Stimulated activated memory B cell treated with anti-CD40 and anti-IgM and Interleukin-4, amounts not matched to agents 10 μg/mL and 1 μg/mL and 100 μg/mL, for 72 hours (primary cell): Measurements from ENCODE around the gene KCNN3.
A peak's percentile ranks its signal among the peaks of the same experiment; 100 is the strongest.

ENCODE experiments used
- ATAC-seq: fragments of 150-1000 bp; cut with Tn5 transposase; 2 replicates; pipeline ENCODE4 v1.10.0; 2021
- H3K27ac Mint-ChIP-seq: one replicate; pipeline ENCODE4 v1.8.0; 2022; ENCODE audit warnings: mild to moderate bottlenecking, mixed read lengths
- H3K27me3 Mint-ChIP-seq: one replicate; pipeline ENCODE4 v1.8.0; 2022; ENCODE audit warnings: mixed read lengths
- H3K36me3 Mint-ChIP-seq: one replicate; pipeline ENCODE4 v1.8.0; 2022; ENCODE audit warnings: mixed read lengths
- H3K4me1 Mint-ChIP-seq: one replicate; pipeline ENCODE4 v1.8.0; 2022; ENCODE audit warnings: mixed read lengths
- H3K4me3 Mint-ChIP-seq: one replicate; pipeline ENCODE4 v1.8.0; 2022; ENCODE audit warnings: mild to moderate bottlenecking, moderate library complexity, mixed read lengths
- H3K9me3 Mint-ChIP-seq: one replicate; pipeline ENCODE4 v1.8.0; 2022; ENCODE audit warnings: mixed read lengths

The KCNN3 gene

DNA sequence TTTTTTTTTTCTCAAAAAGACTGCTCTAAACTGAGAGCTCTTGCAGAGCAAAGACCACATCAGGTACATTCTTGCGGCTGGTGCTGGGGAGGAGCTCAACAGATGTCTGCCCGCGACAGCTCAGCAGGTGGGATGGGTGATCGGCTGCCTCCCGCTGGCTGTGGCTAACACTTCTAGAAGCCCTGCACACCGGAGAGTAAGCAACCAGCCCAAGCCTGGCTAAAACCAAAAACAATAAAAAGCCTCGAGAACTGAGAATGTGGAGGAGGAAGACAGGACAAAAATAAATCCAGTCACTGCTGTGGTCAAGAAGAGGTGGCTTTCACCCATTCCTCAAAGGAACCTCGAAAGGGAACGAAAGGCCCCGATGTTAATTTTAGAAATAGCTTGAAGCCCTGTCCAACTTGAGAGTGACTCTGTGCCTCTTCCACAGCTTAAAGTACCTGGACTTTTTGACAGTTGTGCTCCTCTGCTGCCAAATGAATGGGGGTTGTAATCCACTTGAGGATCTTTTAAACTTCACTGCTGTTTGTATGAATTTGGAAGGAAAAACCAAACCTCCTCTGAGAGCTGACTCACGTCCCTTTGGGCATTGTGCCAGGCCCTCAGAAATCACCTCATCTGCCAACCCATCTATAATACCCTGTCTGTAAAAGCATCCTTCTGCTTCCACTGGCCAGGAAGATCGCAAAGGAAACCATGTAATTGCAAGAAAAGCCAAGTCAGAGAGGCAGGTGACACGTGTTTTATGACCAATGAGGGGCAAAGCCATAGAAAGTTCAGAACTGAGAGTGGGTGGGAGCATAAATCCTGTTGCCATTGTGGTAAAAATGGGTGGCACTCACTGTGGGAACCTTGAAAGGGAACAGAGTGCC is 78.6 kb downstream of the KCNN3 start:
- Mint-ChIP-seq H3K27ac (peak overlapping the region; percentile 47), H3K4me1 (peaks cover 16% of the 10 kb centered on the region), H3K27me3 (peaks cover 35% of the 10 kb centered on the region), H3K9me3 (no peaks in the 10 kb centered on the region), H3K4me3 (peak overlapping the region; percentile 6), H3K36me3 (no peaks in the 10 kb centered on the region)
- ATAC-seq: peak; percentile 85

DNA sequence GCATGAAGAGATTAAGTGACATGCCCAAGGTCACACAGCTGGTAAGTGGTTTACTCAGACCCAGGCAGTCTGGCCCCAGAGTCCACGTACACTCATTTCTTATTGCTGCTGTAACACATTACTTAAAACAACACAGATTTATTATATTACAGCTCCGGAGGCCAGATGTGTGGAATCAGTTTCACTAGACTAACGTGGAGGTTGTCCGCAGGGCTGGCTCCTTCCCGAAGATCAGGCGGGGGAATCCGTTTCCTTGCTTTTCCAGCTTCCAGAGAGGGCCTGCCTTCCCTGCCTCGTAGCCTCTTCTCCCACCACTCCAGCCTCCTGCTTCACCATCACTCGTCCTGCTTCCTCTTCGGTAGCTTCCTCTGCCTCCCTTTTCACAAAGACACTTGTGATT is 81.2 kb downstream of the KCNN3 start:
- Mint-ChIP-seq H3K27ac (no peak overlapping the region), H3K27me3 (peaks cover 35% of the 10 kb centered on the region), H3K9me3 (no peaks in the 10 kb centered on the region), H3K36me3 (no peaks in the 10 kb centered on the region), H3K4me1 (peaks cover 21% of the 10 kb centered on the region), H3K4me3 (no peak overlapping the region)
- ATAC-seq: no peak

DNA sequence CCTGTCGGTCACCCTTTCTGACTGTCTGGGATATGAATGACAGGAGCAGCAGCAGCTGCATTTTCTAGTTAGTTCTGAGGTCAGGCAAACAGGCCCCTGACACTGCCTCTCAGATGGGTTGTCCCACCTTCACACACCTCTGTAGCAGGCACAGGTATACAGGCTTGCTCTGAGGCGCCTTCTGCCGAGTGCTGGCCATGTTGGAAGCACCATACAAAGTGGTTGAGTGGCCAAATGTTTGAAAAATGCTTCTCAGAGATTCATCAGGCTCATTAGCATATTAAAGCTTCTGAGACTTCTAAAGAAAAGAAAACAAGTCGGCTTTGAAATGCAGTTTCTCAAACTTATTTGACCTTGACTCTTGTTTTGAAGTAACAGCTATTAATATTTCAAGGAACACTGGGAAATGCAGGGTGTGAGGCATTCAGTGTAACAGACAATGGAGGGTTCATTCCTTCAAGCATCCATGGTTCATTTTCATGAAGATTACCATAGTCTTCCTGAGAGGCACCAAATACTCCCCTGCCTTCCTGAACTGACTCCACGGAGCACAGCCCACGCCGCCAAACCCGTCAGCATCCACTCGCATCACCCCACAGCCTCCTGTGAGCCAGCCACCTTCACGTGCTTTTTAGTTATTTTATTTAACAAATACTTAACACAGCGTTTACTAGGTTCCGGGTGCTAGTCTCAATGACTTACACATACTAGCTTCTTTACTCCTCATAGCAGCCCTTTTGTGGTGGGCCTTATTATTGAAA is 81.8 kb downstream of the KCNN3 start:
- ATAC-seq: no peak
- H3K36me3 Mint-ChIP-seq: no peaks in the 10 kb centered on the region
- H3K27me3 Mint-ChIP-seq: peaks cover 35% of the 10 kb centered on the region
- H3K4me1 Mint-ChIP-seq: peaks cover 21% of the 10 kb centered on the region
- no peak overlapping the region for H3K27ac Mint-ChIP-seq
- H3K4me3 Mint-ChIP-seq: no peak overlapping the region
- no peaks in the 10 kb centered on the region for H3K9me3 Mint-ChIP-seq

DNA sequence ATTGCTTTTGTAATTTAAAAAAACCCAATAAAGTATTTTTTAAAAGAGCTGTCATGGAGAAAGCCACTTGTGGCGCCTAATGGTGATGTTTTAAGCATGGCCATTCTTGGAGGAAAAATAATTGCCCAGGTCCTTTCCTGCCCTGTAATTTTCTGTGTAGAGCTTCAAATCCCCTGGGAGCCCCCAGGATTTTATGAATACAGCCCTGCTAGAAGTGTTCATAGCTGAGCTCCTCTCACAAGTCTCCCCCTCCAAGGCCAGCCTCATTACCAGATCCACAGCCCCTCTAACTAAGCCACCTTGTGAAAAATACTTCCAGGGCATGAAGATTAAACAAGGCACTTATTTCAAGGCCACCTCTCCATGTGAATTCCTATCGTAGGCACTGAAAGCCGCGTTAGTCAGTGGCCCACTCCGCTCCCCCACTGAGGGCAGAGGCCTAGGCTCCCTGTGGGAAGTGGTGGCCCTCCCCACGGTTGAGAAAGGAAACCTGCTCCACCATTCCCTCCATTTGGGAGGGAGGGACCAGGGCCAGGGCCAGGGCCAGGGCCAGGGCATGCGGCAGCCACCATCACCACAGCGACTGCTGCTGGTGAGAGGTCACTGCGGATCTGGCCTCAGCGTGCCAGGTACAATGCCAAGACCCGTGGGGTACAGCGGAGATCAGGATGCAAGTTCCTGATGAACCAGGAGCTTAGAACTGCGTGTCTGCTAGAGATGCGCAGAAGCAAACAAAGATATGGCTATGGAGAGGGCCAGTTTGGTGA is 83.1 kb downstream of the KCNN3 start:
- Mint-ChIP-seq H3K27me3 (peaks cover 34% of the 10 kb centered on the region), H3K9me3 (no peaks in the 10 kb centered on the region), H3K36me3 (no peaks in the 10 kb centered on the region), H3K27ac (no peak overlapping the region), H3K4me3 (no peak overlapping the region), H3K4me1 (peaks cover 16% of the 10 kb centered on the region)
- no peak for ATAC-seq

DNA sequence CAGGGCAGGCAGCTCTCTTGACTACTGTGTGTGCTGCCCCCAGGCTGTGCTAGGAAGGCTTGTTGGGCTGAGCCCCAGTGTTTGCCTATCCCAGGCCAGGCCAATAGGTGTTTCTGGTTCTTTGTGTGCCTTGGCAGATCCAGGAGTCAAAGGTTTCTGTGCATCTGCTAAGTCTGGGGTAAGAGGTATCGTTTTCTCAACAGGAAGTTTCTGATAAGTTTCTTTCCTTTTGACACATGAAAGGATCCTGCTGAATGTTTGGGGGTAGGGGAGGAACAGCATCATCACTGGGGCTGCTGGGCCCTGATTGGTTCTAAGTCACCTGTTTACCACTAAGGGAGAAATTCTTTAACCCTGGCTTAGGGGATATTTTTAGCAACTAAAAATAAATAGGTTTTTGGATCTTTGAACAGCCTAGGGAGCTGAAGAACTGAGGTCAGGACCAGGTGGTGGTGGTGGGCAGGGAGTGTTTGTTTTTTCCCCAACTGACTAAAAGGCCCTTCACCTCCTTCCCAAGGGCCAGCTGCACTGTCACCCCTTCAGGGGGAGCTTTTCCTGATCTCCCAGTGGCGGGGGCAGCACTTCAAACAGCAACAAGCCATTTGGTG is 85.1 kb downstream of the KCNN3 start:
- Mint-ChIP-seq H3K4me1 (peaks cover 5% of the 10 kb centered on the region), H3K27me3 (peaks cover 14% of the 10 kb centered on the region), H3K36me3 (no peaks in the 10 kb centered on the region), H3K4me3 (no peak overlapping the region), H3K27ac (no peak overlapping the region), H3K9me3 (no peaks in the 10 kb centered on the region)
- peak; percentile 58 for ATAC-seq

DNA sequence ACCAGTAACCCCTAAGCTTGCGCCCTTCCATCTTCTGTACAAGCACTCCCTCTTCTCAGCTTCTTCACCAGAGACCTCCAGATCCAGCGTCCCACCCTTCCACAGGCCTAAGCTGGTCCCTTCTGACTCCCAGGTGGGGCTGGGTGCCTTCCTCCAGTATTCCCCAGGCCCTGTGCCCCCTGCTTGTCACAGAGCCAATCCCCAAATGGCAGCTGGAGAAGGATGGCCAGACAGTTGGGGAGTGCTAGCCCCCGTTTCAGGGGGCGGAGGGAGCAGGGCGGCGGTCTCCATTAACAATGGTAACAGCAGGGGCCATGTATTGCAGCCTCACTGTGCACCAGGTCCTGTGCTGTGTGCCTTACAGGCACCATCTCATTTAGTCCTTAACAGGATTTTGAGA is 85.7 kb downstream of the KCNN3 start:
- Mint-ChIP-seq H3K4me1 (peaks cover 5% of the 10 kb centered on the region), H3K36me3 (no peaks in the 10 kb centered on the region), H3K9me3 (no peaks in the 10 kb centered on the region), H3K27me3 (peaks cover 8% of the 10 kb centered on the region), H3K27ac (no peak overlapping the region), H3K4me3 (no peak overlapping the region)
- peak; percentile 18 for ATAC-seq

DNA sequence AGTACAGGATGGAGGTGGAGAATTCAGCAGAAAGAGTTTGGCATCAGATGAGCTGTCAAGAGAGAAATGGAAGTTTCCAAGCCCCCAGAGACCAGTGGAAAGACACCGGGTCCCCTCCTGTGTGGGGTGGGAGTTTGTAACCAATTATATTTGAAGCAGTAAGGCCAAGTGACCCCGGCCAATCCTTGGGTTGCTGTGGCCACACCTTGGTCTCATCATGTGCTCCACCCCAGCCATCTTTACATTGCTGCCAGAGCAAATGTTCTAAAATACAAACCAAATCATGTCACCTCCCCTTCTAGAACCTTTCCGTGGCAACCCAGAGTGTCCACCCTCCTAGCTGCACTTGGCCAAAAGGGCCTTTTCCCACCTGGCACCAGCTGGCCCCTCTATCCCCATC is 86.1 kb downstream of the KCNN3 start:
- Mint-ChIP-seq H3K27me3 (peaks cover 4% of the 10 kb centered on the region), H3K4me3 (no peak overlapping the region), H3K36me3 (no peaks in the 10 kb centered on the region), H3K4me1 (peaks cover 5% of the 10 kb centered on the region), H3K9me3 (no peaks in the 10 kb centered on the region), H3K27ac (no peak overlapping the region)
- no peak for ATAC-seq

DNA sequence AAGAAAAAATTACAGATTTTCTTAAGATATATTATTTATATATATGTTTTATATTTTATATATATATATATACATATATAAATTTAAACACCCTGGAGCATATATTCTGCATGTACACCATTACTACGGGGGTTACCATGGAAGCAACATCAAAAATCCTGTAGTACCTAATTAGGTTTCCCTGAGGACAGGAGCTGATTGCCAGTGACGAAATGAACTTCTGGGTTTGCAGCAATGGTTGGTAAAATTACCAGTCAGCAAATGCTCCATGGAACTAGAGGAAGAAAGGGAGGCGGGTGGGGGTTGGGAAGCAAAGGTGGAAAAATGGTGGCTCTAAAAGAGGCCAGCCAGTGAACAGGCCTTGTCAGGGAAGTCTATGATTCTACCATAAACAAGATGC is 89.5 kb downstream of the KCNN3 start:
- Mint-ChIP-seq H3K9me3 (no peaks in the 10 kb centered on the region), H3K27me3 (no peaks in the 10 kb centered on the region), H3K4me1 (peaks cover 5% of the 10 kb centered on the region), H3K27ac (no peak overlapping the region), H3K4me3 (no peak overlapping the region), H3K36me3 (no peaks in the 10 kb centered on the region)
- no peak for ATAC-seq

DNA sequence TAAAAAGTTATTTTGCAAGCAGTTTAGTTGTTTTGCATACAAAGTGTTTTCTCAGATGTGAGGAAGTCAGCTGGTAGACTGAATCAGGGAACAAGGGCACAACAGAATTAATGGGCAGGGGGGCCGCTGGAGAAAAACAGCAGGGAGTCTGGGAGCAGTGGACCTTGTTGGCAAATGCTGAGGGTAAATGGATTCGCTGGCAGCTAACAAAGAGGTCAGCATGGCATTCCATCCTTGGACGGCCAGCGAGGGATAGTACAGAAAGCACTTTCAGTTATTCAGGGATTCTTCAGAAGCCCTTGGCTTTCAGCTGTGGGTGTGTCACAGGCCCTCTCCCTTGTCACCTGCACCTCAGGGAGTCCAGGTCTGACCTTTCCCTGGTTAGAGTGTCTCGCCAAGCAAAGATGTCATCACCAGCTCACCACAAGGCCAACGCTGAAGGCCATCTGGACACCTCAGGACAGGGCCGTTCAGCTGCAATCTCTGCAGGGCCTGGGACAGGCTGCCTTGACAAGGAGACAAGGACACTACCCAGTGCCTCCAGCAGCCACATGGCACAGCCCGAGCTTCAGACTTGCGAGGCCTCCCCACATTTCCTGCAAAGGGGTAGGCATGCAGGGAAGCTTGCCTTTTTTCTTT is 90.4 kb downstream of the KCNN3 start:
- Mint-ChIP-seq H3K9me3 (no peaks in the 10 kb centered on the region), H3K4me1 (peaks cover under 1% of the 10 kb centered on the region), H3K36me3 (no peaks in the 10 kb centered on the region), H3K4me3 (no peak overlapping the region), H3K27ac (no peak overlapping the region), H3K27me3 (no peaks in the 10 kb centered on the region)
- no peak for ATAC-seq

DNA sequence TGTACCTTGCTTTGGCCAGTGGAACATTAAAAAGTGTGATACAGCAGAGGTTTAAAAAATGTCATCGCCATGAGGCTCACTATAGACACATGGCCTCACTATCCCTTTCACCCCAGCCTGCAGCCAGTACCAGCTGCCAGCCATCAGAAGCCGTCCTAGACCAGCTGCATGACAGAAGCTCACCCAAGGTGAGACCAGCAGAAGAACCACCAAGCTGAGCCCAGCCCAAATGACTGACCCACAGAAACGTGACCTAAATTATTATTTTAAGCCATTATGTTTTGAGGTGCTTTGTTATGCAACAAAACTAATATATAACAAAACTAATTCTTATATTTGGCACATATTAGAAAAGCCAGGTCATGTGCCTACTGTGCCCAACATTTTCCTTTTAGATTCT is 91.1 kb downstream of the KCNN3 start:
- no peaks in the 10 kb centered on the region for H3K4me1 Mint-ChIP-seq
- no peaks in the 10 kb centered on the region for H3K36me3 Mint-ChIP-seq
- H3K9me3 Mint-ChIP-seq: no peaks in the 10 kb centered on the region
- no peak overlapping the region for H3K4me3 Mint-ChIP-seq
- no peak for ATAC-seq
- no peak overlapping the region for H3K27ac Mint-ChIP-seq
- no peaks in the 10 kb centered on the region for H3K27me3 Mint-ChIP-seq

DNA sequence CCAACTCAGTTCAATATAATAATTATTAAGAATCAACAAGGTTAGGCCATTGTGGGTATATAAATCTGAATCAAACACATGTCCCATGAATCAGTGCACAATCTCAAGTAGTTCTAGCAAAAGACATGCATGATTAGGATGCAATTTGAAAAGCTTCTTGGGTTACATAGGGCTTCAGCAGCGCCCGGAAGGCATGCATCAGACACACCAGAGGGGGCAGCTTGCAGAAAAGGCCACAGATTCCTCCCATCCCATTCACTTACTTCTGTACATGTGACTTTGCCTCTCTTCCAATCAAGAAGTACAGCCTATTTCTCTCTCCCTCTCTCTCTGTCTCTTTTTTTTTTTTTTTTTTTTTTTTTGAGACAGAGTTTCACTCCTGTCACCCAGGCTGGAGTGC is 91.8 kb downstream of the KCNN3 start:
- no peaks in the 10 kb centered on the region for H3K27me3 Mint-ChIP-seq

DNA sequence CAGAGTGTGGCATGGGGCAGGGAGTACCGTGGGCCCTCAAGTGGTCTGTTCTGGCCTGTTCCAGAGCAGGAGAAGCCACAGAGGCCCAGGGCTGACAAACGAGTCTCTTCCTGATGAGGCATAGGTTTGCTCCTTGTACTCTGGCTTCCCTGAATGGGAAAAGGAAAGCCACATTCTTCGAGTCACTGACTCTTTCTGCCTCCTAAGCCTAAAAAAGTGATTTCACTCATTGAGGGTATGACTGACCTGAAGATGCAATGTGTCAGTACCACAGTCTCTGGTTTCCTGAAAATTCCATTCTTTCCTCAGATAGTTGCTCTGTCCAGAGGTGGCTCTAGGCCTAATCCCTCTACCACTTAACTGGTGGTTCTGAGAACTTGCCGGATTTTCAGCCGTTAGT is 92.3 kb downstream of the KCNN3 start:
- Mint-ChIP-seq H3K27ac (no peak overlapping the region), H3K36me3 (no peaks in the 10 kb centered on the region), H3K4me1 (no peaks in the 10 kb centered on the region), H3K27me3 (no peaks in the 10 kb centered on the region), H3K9me3 (no peaks in the 10 kb centered on the region), H3K4me3 (no peak overlapping the region)
- peak; percentile 29 for ATAC-seq

More for the DNA sequence above, 91.8 kb downstream of the KCNN3 start:
- Mint-ChIP-seq H3K4me3 (no peak overlapping the region), H3K27ac (no peak overlapping the region), H3K9me3 (no peaks in the 10 kb centered on the region), H3K36me3 (no peaks in the 10 kb centered on the region), H3K4me1 (no peaks in the 10 kb centered on the region)
- no peak for ATAC-seq

DNA sequence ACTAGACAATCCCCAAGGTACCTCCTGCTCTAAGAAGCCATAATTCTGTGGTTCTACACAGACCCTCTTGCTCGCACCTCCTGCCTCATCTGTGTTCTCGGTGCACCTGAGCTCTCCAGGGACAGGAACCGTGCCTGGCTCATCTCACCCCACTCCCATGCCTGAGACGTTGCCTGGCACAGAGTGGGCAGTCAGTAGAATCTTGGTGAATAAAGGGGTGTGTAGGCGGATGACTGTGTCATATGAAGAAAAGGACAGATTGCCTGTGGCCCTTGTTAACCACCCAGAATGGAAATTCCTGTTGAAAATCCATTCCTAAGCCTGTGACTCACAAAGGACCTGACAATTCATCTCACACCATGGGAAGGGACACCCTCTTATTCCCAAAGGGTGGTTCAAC is 92.9 kb downstream of the KCNN3 start:
- no peaks in the 10 kb centered on the region for H3K9me3 Mint-ChIP-seq
- no peak overlapping the region for H3K4me3 Mint-ChIP-seq
- H3K4me1 Mint-ChIP-seq: no peaks in the 10 kb centered on the region
- no peaks in the 10 kb centered on the region for H3K36me3 Mint-ChIP-seq
- no peak overlapping the region for H3K27ac Mint-ChIP-seq
- no peaks in the 10 kb centered on the region for H3K27me3 Mint-ChIP-seq
- no peak for ATAC-seq

DNA sequence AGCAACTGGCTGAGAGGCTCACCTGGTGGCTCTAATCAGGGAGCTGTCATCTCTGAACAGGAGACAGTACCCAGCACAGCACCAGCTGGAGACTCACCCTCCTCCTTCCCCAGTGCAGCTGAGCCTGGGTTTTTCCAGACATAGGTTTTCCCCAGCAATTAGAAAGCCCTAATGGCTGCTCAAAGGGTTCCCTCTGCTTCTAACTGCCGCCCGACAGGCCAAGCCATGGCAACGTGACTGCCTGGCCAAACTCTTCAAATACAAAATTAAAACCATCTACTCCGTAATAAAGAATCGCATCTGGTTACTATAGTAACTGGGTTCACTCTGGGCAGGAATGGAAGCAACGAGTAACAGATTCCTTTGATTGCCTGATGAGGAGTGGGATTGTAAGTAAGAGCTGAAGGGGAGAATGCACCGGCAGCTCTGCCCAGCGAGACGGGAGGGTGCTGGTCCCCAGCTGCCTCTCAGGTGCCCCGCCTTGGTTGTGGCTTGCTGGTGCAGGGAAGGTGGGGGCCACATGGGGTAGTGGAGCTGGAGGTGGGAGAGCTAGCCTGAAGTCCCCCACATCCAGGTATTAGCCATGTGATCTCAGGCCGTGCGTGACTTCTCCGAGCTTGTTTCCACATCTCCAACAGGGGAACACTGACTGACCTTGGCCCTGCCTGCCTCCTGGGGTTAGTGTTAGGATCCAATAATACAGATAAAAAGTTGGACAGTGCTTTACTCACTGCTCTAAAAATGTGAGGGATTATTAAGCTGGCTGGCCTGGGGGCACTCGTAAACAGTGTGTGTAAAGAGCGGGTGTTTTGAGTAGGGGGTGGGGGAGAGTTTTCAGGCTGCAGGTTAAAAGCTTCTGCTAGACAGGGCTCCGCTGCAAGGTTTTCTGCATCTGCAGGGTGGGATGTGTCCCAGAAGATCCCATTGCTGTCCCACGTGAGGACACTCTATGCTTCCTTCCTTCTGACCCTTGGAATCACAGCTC is 94.2 kb downstream of the KCNN3 start:
- ATAC-seq: no peak
- Mint-ChIP-seq H3K4me1 (no peaks in the 10 kb centered on the region), H3K4me3 (no peak overlapping the region), H3K9me3 (no peaks in the 10 kb centered on the region), H3K27ac (no peak overlapping the region), H3K27me3 (no peaks in the 10 kb centered on the region), H3K36me3 (no peaks in the 10 kb centered on the region)
